Dermis blood vessel endothelial cell (primary cell): Measurements from ENCODE around the gene TM4SF4. TPM values are rescaled to one million over a fixed set of nuclear protein-coding genes. Genes with fewer than 3 reads are reported as not detected.

ENCODE experiments used
- DNase-seq: peaks from one replicate; pipeline ENCODE4 v3.0.0; 2010
- total RNA-seq: library from RNA; depleted of rRNA; stranded (reverse); fragments of >200 nt; gene quantifications from 2 replicates; pipeline ENCODE4 v1.2.3, GENCODE V29; 2014

The TM4SF4 gene
- total RNA-seq, 1 donor from 2014 or later: not detected

DNA sequence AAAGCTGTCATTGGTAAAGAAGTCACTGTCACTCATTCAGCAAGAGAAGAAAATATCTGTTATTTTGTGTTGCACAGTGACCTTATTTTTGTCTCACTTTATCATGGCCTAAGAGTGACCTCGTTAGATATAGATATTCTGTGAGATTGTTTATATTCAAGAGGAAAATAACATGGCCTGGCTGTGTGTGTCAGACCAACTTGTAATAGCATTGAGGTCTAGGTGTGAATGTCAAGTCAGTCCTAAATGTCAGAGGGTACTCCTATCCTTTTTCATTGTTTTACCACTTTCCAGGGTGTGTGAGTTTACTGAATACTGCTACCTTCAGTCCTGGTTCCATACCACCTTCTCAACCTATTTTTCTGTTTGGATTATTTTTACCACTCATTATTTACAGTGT, 18.5 kb upstream of the TM4SF4 start:
- DNase-seq: no peak

DNA sequence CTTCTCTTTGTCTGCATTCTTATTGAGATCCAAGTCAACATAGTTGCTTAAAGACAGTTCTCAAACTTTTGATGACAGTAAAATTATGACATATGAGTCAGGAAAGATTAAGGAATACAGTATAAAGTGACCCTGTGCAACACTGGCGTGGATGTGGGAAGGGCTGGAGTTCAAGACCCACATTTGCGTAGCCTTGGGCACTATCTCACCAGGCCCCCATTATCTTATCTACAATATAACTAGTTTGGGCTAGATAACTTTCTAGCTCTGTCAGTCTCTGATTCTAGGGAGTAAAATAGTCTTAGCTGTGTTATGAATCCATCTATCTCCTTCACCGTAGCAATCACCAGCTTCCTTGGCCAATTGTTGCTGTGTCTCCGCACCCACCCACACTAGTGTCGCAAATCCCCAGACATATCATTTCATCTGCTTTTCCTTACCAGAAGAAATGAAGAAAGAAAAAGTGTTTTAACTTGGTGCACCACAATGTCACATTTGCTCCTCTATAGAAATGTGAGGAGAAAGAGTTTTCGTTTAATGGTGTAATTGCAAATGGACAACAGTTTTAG, 14.9 kb upstream of the TM4SF4 start:
- no peak for DNase-seq

DNA sequence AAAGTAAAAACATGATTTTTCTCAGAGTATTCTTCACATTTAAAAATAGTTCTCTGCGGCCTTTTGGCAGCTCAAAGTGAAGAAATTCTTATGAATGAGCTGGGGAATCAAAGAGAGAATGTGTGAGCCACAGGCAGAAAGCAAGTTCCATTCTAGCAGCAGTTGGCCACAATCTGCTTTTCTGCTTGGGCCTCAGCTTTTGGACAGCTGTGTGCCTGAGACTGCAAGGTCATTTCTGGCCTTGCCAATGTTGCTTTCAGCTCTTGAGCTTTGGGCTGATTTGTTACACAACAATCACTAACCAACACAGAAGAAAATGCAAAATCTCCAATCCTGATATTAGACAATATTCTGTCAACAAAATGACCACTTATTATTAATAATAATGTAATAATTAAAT, 14.4 kb upstream of the TM4SF4 start:
- DNase-seq: no peak

DNA sequence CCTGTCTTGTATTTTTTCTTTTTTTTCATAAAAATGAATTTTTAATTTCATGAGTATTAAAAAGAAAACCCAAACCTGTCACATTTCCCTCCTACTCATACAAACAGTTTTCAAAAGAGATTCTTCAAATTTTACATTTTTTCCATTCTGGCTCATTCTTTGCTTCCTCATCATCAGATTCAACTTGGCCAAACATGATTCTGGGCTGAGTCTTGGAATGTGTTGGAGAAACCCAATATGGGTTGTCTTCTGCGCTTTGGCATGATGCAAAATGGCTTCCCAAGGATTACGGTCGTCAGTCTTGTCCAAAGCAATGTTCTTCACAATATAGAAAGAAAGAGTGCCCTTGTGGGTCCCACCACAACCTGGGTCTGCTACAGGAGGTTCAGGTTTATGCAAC, 12.4 kb upstream of the TM4SF4 start:
- no peak for DNase-seq

DNA sequence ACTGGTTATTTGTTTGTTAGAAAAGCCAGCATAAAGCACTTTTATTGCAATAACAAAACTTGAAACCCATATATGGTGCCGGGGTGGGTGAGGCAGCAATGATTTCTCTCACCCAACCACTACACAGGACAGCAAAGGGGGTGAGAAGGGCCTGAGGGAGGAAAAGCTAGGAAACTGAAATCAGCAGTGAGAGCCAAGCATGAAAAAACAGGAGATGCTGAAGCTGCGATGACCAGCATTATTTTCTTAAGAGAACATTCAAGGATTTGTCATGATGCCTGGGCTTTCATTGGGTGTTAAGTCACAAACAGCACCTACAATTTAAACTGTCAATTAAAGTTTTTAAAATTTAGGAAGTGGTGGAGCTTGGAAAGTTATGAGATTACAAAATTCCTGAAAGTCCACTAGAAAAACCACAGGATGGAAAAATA, 11.9 kb upstream of the TM4SF4 start:
- DNase-seq: no peak

DNA sequence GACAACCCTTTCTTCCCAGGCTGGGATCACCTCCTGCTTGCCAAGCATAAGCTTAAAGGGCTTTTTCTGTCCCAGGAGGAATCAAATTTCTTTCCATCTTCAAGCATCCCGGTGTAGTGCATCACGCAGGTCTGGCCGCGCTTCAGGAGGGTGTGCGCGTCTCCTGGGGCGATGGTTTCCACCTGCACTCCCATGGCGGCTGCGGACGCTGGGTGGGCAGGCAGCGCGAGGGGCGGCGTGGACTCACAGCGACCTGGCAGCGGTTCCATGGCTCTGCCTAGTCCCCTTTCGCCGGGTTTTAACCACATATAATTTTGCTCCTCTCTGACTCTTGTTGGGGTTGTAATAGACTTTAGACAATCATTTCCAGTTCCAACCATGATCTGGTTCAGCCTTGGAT, 10.6 kb upstream of the TM4SF4 start:
- no peak for DNase-seq

DNA sequence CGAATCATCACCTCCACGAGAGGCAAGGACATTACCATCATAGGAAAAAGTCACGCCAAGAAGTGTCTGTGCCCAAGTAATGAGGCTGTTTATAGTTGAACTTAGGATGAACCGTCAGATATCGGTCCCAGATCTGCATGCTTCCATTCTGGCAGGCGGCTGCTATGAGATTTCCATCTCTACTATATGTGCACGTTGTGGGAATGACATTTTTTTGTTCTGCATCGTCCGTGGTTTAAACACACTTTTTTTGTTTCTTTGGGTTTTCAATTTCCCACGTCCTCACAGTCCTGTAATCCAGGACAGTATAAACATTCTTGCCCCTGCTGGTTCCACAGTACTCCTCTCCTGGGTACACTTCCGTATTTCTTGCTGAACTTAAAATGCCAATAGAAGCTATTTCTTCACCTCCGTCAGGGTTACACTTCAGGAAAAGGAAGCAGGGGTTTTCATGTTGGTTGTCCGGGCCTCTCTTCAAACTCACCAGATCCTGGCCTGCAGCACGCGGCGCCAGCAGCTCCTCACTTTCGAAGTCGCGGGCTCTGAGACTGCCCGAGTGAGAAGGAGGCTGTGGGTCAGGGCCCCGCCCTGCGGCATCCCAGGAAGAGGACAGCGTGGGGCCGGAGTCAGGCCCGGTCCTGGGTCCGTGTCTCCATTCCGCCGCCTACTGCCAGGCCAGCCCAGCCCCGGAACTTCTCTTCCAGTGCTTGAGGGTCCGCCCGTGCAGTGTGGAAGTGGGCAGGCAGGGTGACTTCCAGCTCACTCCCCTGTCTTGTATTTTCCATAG, 9.8 kb upstream of the TM4SF4 start:
- DNase-seq: no peak

DNA sequence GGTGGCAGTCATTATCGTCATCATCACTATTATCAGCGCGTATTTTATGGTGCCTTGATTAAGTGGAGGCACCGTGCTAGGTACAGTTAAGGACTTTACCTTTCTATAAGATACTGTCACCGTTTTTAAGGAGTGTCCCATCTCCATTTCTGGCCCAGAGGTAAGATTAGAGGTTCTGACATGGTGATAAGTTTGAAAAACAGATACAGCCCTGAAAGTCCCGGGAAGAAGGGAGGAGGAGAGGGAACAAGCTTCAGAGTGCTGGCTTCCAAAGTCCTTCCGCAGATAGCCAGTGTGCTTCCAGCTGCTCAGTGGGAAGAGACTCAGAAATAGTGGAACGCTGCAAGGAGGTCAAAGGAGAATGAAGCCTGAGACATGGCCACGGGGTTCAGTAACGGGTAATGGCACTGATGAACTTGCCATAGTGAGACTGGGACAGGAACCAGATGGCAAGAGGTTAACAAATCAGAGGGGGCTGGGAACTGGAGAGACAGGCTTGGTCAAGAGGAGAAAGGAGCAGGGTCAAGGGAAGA, 9.1 kb upstream of the TM4SF4 start:
- DNase-seq: no peak

DNA sequence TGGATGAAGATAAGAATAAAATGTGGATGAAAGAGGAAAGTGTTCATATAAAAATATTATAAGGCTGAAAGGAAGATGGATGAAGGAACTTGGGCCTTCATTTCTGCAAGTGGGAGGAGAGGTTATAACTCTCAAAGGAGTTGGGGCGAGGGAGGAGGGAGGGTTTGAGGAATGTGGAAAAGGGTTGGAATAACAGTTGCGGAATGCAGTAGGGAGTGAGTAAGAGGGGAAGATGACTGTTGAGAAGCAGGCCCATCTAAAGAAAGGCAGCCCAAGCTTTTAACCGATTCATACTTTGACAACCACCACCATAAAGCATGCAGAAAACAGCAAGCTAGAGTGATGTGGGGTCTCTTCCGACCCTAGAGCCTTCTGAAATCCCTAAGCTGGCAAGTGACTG, 8.3 kb upstream of the TM4SF4 start:
- no peak for DNase-seq

DNA sequence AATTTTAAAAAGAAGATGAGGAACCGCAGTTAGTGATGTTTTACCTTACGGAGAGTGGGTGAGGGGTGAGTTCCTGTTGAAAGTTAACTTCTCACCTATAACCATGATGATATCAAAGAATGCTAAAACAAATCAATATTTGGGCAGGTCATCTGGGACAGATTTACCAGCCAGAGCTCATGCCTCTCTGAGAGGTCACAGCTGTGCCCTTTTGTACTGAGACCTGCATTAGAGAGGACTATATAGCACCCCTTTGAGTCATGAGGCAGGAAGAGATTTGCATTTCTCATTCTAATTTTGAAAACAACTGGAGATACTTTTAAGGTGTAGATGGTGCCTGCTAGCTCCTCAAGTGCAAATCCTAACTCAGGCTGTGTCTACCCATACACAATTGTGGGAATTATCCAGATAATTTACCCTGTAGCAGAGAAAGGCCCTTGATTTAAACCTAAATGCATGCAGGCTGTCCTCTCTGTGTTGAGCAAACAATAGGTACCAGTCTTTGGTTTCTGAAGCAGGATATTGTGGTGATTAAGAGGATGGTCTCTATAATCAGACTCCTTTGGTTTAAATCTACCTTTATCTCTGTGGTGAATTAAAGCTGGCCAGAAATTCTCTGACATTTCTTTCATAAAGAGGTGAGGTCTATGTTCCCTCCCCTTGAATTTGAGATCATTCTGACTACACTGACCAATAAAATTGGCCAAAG, 5.8 kb upstream of the TM4SF4 start:
- peak; percentile 24 for DNase-seq

DNA sequence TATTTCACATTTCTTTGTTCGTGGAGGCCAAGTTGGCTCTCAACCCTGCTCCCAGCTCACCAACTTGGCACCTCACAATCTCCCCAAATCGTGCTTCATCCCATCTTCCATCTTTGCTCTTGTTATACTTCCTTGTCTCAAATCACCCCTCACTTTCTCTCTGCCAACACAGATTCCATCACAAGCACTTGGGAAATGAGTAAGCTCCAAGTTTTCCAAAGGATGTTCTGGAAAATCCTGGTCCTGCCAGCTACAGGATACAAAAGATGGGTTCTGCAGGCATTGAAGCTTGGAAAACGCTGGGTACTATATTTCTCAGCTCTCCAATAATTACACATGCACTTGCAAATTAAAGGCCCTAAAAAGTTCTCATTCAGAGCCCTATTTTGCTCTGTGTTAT, 4.1 kb upstream of the TM4SF4 start:
- peak; percentile 37 for DNase-seq

DNA sequence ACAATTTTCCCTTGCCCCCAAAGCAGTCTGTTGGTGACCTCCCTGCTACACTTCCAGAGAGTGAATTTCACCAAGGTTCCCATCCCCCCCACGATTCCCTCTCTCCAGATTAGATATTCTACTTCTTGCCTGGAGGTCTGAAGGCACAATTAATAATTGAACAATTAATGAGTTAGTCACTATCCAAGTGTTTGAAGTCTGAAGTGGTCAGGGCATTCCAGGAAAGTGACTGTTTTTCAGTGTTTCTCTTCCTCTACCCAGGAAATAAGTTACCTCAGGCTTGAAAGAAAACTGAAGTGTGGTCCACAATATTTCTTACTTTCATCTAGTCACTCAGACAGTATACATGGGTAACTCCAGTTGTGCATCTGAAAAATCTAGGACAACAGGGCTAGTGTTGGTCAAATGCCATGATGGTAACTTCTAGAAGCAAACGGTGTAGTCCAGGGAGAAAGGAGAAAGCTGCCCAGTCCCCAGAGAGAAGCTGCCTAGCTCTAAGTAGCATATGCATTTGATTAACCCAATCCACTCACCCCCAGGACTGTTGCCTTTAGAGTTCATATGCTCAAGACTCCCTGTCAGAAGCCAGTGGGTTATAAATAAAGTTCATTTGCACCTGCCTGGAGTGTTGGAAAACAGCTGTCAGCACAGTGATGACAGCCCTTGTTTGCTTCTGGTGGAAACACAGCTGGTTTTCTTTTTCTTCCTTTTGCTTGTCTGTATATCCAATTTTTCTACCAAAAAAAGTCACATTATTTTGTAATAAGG, 2.3 kb upstream of the TM4SF4 start:
- DNase-seq: no peak

DNA sequence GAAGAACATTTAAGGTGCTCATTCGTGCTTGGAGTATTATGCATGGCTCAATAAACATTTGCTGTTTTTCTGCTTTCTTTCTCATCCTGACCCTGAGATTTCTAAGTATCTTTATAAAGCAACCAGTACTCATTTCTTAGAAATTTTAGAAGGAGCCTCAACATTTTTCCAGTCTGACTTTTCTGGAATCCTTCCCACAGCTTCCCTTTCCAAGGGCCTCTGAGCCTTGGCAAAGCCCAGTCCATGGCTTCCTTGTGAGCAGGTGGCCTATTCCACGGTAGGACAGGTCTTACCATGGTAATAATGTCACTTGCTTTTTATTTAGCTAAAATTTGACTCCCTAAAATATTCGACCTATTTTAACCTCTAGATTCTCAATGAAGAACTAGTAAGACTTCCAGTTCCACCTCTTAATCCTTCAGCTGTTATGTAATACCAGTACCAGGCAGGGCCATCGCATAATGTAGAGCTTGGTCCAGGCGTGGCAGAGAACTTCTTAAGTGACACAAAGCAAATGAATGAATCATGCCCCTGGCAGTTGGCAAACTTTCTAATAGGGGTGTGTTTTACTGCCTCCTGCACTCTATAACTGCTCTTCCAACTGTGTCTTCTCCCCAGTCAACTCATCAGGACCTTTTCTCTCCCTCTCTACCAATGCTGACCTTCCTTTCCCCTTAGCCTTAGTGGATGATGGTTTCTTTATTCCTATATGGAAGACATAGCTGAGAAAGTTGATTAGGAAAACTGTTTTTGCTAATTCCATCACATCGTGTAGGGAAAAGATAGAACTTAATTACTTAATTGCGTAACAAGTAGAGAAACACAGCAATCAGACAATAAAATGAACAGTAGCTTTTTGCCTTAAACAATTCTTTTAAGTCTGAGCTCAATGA, 894 bp upstream of the TM4SF4 start:
- DNase-seq: peak; percentile 33

DNA sequence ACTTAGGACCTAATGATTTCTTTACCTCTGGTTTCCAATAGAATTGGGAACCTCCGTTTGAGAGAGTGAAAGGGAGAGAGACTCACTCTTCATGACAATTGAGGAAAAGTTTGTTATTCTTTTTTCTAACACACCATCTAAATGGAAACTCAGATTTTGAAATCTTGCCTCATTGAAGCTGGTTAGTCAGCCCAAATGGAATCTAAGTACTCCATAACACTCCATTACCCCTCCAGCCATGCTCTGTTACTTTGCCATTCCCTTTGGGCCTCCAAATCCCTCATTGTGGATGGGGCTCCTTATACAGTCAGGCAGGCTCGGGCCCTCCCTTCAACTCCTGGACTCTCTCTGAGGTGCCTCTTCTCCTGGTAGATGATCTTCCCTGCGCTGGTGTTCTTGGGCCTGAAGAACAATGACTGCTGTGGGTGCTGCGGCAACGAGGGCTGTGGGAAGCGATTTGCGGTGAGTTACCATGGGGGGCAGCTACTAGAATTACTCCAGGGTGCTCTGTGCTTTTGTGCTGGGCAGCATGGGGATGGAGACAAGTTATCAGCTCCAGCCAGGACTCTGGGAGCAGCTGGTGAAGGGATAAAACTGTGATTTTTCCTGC, 1.1 kb downstream of the TM4SF4 start:
- DNase-seq: no peak

DNA sequence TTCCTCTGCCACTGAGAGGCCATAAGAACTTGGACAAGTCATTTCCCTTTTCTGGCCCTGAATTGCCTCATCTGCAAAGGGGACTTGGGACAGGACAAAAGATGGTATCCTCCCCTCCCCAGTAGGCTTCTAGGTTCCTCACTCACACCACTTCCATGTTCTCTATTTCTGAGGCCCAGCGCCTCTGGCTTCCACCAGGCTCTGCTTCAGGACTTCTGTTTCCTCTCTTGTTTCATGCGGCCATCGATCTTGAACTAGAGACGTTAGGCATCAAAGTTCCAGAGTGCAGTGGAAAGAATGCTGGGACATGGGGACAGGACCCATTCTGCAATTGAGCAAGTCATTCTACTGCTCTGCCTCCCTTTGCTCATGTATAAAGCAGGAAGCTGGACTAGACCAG, 1.7 kb downstream of the TM4SF4 start:
- no peak for DNase-seq

DNA sequence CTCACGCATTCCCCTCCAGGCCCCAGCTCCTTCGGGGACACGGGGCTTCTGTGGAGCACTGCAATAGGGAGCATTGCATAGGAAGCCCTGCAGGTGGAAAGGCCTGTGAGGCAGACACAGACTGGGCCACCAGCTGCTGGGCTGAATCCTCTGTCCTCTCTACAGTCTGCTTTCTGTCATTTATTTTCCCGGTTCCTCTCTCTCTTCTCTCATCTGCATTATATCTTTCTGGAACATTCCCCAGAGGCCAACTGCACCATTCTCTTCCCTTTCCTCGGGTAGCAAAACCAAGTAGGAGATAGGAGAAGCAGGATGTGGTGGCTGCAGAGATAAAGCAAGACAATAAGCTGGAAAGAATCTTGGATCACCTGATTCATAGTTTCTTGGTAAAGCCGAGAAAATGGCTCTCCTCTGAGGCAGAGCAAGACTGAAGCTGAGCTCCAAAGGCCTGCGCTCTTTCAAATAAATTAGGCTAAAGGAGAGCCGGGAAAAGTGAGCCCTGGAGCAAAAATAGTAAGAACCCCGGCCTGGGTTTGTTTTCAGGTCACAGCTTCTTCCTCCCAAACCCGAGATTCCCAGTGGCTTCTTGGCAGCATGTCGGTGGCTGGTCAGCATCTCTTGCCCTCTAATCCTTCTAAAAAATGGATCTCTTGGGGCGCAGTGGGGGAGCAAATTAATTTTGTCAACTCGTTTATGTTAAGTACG, 5.3 kb downstream of the TM4SF4 start:
- DNase-seq: peak; percentile 60

DNA sequence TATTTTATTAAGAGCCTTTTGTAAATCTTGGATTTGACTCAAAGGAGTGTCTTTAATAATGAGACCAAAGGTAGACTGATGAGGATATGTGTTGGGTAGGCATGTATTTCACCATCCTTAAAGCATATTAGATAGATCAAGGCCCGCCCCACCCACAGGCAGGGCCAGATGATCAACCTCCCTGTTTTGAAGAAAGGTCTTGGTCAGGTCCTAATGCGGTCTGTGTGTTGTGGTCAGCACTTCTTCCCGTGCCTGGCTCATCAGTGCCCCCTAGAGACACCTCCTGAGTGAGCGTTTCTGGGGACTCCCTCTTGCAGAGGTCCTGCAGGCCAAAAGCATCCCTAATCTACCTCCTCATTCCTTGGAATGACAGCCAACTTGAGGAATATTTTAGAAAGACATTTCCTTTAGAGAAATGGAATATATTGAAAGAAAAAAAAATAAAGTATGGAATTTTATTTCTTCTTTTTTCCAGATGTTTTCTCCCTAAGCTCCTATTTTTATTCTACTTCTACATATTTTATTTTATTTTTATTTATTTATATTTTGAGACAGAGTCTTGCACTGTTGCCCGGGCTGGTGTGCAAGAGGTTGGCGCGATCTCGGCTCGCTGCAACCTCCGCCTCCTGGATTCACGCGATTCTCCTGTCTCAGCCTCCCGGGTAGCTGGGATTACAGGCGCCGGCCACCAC, 6.0 kb downstream of the TM4SF4 start:
- peak; percentile 96 for DNase-seq

DNA sequence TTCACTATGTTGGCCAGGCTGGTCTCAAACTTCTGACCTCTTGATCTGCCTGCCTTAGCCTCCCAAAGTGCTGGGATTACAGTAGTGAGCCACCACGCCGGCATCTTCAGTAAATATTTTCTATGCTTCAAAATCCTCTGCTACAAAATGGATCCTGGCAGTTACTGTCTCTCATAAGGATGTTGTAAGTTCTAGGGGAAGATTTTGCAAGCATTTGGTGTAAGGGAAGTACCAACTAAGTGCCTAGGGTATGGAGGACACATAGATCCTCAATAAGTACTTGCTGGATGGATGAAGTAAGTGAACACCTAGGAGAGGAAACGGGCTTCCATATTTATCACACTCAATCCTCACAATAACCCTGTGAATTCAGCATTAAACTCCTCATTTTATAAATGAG, 6.6 kb downstream of the TM4SF4 start:
- DNase-seq: no peak

DNA sequence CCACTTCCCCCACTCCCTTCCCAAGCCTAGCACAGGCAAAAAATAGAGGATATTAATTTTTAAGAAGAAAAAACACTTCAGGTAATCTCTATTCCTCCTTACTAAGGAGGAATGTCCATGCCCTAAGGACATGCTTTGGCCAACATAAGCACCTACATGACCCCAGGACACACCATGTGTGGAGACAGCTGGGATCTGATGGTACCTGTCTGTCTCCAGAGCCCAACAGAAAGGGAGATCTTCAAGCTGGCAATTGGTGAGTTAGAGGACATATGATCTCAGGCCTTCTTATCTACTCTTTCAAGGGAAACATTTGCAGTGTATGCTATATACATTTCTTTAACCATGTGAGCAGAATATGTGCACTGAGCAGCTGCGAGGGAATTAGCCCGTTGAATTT, 7.0 kb downstream of the TM4SF4 start:
- DNase-seq: no peak

DNA sequence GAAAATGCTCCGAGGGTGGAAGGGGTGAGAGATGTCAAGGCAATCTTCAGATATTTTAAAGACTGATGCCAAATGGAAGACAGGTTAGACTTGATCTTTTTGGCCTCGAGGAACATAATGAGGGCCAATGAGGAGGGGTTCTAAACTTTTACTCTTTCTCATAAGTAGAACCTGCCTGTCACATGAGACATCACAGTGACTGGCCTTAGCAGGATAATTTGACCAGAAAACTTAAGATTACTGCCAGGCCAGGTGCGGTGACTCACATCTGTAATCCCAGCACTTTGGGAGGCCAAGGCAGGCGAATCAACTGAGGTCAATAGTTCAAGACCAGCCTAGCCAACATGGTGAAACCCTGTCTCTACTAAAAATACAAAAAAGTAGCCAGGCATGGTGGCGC, 12.2 kb downstream of the TM4SF4 start:
- no peak for DNase-seq
